ENCODE data around the gene C2.

C2 gene

DNA sequence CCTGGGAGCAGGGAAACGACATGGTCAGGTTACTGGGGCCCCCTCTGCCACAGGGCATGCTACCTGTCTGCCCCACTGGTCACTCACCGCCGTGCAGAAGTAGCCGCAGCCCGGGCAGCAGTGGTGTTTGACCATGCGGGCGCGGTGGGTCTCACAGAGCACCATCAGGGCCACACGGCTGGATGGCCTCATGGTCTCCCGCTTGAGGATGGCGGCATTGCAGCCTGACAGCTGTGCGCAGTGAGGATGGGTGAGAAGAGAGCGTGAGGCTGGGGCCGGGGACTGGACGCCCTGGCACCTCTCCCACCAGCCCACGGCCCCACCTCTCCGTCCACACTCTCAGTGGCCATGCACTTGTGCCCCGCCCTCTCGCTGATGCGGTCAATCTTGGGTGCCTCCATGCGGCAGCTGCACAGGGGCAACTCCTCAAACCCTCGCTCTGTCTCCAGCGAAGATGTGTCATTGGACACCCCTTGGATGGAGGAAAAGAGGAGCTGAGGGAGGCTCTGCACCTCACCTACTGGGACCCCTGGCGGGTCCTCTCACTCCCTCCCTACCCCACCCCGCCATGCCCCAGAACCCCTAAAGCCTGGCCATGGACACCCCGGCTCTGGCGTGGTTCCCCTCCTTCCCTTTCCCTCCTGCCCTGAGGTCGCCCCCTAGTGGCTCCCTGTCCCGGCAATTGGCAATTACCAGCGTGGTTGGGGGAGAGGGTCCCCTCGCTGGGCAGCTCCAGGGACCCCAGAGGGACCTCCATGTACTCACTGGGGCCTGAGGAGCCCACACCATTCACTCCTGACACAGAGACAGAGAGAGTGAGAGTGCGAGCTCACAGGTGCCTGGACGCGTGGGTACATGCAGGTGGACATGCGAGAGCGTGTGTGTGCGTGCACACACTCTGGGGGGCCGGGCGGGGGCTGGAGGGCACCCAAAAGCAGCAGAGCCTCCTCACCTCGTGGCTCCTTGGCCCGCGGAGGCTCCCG lies 39.0 kb upstream of the C2 start:
- TF ChIP-seq, protein P1, sequence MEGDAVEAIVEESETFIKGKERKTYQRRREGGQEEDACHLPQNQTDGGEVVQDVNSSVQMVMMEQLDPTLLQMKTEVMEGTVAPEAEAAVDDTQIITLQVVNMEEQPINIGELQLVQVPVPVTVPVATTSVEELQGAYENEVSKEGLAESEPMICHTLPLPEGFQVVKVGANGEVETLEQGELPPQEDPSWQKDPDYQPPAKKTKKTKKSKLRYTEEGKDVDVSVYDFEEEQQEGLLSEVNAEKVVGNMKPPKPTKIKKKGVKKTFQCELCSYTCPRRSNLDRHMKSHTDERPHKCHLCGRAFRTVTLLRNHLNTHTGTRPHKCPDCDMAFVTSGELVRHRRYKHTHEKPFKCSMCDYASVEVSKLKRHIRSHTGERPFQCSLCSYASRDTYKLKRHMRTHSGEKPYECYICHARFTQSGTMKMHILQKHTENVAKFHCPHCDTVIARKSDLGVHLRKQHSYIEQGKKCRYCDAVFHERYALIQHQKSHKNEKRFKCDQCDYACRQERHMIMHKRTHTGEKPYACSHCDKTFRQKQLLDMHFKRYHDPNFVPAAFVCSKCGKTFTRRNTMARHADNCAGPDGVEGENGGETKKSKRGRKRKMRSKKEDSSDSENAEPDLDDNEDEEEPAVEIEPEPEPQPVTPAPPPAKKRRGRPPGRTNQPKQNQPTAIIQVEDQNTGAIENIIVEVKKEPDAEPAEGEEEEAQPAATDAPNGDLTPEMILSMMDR (conservative IDR thresholded peaks at IDR 0.05; ENCODE audit: control insufficient read depth, insufficient read depth, low read depth, low read length), result peak; percentile 75
- DNase-seq (ENCODE audit: low read depth), result no peak
- H3K4me3 ChIP-seq (ENCODE audit: control insufficient read depth, low read depth, low read length), result no peak overlapping the region

DNA sequence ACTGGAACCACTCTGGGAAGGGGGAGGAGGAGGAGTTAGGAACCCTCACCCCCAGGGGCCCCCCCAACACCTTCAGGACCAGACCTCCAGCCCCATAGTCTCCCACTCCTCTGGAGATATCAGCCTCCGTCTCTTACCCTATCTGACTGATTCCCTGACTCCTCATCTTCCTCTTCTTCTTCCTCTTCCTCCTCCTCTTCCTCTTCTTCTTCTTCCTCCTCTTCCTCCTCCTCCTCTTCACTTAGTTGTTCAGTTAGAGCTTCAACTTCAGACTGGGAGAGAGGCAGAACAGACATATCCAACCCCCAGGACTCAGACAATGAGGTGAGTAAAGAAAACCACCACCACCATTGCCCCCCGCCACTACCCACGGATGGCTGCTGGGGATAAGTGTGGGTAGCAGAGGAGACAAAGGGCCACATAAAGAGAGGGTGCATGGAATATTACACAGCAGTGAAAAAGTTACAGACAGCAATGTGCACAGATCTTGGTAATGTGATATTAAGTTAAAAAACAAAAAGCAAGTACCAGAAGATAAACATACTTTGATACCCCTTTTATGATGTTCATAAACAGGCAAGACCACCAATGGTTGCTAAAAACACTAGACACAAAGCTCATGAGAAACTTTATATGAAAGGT lies 38.1 kb upstream of the C2 start:
- no peak overlapping the region for H3K4me3 ChIP-seq (ENCODE audit: control insufficient read depth, low read depth, low read length)

DNA sequence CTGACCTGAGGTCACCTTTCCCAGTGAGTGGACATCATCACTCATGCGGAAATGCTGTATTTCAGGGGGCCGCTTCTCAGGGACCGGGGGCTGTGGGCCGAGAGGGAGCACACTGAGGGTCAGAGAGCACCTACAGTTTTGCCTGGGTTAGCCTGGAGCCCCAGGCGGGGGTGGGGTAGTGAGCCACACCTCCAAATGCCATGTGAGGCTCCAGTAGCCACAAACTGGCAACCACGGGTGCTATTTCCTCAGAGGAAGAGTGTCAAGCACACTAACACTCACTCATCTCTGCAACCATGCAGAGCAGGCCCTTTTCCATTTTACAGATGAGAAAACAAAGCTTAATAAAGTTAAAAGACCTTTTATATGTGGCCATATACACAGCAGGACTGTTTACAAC lies 34.7 kb upstream of the C2 start:
- DNase-seq (ENCODE audit: low read depth), result no peak
- TF ChIP-seq, protein P1 (conservative IDR thresholded peaks at IDR 0.05; ENCODE audit: control insufficient read depth, insufficient read depth, low read depth, low read length), result no peak
- no peak overlapping the region for H3K4me3 ChIP-seq (ENCODE audit: control insufficient read depth, low read depth, low read length)

More for the DNA sequence above, 38.1 kb upstream of the C2 start:
- no peak for DNase-seq (ENCODE audit: low read depth)
- TF ChIP-seq, protein P1 (conservative IDR thresholded peaks at IDR 0.05; ENCODE audit: control insufficient read depth, insufficient read depth, low read depth, low read length), result no peak

DNA sequence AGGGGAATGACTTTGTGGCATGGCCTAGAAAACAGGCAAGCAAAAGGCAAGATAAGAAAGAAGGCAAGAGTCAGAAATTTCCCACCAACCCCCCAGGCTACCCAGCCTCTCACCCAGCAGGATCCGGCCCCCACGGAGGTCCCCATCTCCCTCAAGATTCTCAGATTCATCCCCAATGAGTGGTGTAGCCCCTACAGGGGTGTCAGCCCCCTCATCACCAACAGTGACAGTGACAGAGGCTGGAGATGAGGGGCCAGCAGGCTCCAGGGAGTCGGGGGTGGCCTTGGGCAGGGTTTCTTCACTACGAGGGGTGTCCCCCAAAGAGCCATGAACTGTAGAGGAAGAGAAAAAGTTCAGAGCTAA lies 31.0 kb upstream of the C2 start:
- peak overlapping the region; percentile 95 for H3K4me3 ChIP-seq (ENCODE audit: control insufficient read depth, low read depth, low read length)
- TF ChIP-seq, protein P1 (conservative IDR thresholded peaks at IDR 0.05; ENCODE audit: control insufficient read depth, insufficient read depth, low read depth, low read length), result no peak
- no peak for DNase-seq (ENCODE audit: low read depth)

DNA sequence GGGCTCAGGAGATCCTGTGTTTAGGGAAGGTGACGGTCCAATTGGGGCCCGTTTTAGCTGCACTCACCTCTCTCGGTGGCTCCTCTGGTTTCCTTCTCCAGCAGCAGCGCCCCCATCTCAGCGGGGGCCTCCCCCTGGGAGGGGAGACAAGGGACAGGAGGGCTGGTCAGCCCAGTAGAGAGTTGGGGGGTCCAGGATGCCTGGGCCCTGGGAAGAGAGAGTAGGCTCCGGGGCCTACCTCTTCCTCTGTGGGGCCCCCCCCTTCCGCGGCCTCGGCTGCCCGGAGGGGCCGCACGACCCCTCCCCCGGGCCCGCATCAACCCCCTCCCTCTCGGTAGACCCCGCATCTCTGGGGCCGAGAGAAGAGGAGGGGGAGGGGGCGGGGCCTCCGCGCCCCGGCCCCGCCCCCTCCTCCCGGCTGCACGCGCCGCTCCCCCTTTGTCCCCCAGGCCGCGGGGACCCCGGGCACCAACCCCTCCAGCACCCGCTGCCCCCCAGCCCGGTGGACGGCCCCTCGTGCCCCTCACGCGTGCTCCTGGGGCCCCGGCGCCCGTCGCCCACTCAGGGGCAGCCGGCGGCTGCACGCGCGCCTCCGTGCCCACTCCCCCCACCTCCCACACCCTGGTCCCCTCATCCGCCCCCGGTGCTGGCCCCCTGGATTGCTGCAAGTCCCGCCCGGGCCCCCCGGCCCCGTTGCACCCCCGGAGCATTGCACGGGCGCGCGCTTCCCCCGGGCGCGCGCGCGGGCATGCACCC lies 30.5 kb upstream of the C2 start:
- no peak for DNase-seq (ENCODE audit: low read depth)
- TF ChIP-seq, protein P1 (conservative IDR thresholded peaks at IDR 0.05; ENCODE audit: control insufficient read depth, insufficient read depth, low read depth, low read length), result no peak
- peak overlapping the region; percentile 95 for H3K4me3 ChIP-seq (ENCODE audit: control insufficient read depth, low read depth, low read length)

DNA sequence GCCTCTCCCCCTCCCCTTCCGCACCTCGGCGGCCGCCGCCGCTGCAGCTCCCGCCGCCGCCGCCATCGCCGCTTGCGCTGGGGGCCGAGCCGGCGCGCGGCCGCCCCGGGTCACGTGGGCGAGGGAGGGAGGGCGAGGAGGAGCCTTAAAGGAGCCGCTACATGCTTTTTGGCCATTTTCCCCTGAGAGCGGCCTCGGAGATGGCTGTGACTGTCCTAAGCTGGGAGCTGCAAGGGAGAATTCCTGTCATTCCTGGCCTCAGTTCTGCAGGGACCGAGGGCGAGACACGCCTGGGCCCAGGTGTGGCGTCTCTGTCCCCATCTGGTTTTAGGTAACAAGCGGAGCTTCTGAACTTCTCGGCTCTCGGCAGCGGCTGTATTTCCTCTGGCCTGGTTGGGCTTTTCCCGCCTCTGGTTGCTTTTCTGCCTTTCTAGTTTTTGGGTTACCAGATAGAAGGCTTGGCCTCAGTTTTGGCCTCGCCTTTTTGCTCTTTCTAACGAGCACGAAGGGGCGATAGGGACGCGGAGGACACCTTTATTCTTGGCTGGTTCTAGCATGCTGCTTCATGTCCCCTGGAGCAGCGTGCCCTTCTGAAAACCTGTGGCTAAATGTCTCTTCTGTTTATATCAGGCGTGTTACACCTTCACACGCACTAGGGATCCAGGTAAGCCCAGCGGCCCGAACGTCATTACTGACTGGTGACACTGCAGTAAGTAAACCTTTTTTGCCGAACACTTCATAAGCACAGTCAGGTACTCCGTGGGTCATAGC lies 29.7 kb upstream of the C2 start, which contains the start of gene EHMT2:
TSS of gene EHMT2 (minus strand) at position 87 of the 771 bp plus-strand sequence. CDS start at position 66, 21 bp downstream.
- TF ChIP-seq, protein P1 (conservative IDR thresholded peaks at IDR 0.05; ENCODE audit: control insufficient read depth, insufficient read depth, low read depth, low read length), result no peak
- H3K4me3 ChIP-seq (ENCODE audit: control insufficient read depth, low read depth, low read length), result peak within 1 kb of the TSS; percentile 95

More for the DNA sequence above, 29.7 kb upstream of the C2 start, which contains the start of gene EHMT2:
- peak; percentile 59 for DNase-seq (ENCODE audit: low read depth)
